ENCODE measurements around the gene FRA10AC1. TPM values are rescaled to one million over a fixed set of nuclear protein-coding genes. Genes with fewer than 3 reads are reported as not detected.
"Not testable (repeated sequence)": the region's sequence is repeated elsewhere in the genome, so short reads cannot be mapped to it uniquely, and the experiment has no call there.

Gene FRA10AC1
- total RNA-seq, 1 experiment from 2014 or later, result 27.6 TPM

- Histone ChIP-seq H3K4me2 (ENCODE audit: low read depth, low read length, poor library complexity, severe bottlenecking) (no peak overlapping the region), H3K9me2 (replicated peaks; ENCODE audit: insufficient read depth, low read length) (no peaks in the 10 kb centered on the region), H3K9me3 (ENCODE audit: low read length) (no peaks in the 10 kb centered on the region), H3K36me3 (ENCODE audit: insufficient read depth, low read length) (peaks cover 6% of the 10 kb centered on the region; the same call in 1 of the 2 replicates), H4K20me1 (ENCODE audit: insufficient read depth, low read depth, low read length) (no peaks in the 10 kb centered on the region), H2AFZ (ENCODE audit: low read length) (no peak overlapping the region), H3K4me1 (ENCODE audit: low read length) (peaks cover 18% of the 10 kb centered on the region), H3K27ac (ENCODE audit: low read length) (no peak overlapping the region), H3K27me3 (ENCODE audit: low read length) (no peaks in the 10 kb centered on the region), H3K9ac (ENCODE audit: low read length) (no peak overlapping the region), H3K79me2 (ENCODE audit: low read length) (peaks cover 36% of the 10 kb centered on the region), H3K4me3 (ENCODE audit: low read length) (no peak overlapping the region)
- DNase-seq, result no peak
These were observed 5.2 kb downstream of the FRA10AC1 start for GRCh38 chr10:93697207-93697606.

DNA sequence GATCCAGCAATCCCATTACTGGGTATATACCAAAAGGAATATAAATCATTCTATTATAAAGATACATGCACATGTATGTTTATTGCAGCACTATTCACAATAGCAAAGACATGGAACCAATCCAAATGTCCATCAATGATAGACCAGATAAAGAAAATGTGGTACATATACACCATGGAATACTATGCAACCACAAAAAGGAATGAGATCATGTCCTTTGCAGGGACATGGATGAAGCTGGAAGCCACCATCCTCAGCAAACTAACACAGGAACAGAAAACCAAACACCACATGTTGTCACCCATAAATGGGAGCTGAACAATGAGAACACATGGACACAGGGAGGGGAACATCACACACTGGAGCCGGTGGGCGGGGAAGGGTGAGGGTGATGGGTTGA, 5.8 kb downstream of the FRA10AC1 start:
- H3K36me3 ChIP-seq (ENCODE audit: insufficient read depth, low read length); H3K4me3 ChIP-seq (ENCODE audit: low read length); H3K27me3 ChIP-seq (ENCODE audit: low read length); H3K4me2 ChIP-seq (ENCODE audit: low read depth, low read length, poor library complexity, severe bottlenecking); DNase-seq; H3K27ac ChIP-seq (ENCODE audit: low read length); H4K20me1 ChIP-seq (ENCODE audit: insufficient read depth, low read depth, low read length); H3K9me3 ChIP-seq (ENCODE audit: low read length); H2AFZ ChIP-seq (ENCODE audit: low read length); H3K9me2 ChIP-seq (replicated peaks; ENCODE audit: insufficient read depth, low read length); H3K9ac ChIP-seq (ENCODE audit: low read length): not testable (repeated sequence)
- Histone ChIP-seq H3K79me2 (ENCODE audit: low read length) (peaks cover 31% of the 10 kb centered on the region), H3K4me1 (ENCODE audit: low read length) (peaks cover 17% of the 10 kb centered on the region)

- Histone ChIP-seq H3K4me2 (ENCODE audit: low read depth, low read length, poor library complexity, severe bottlenecking) (no peak overlapping the region), H3K27ac (ENCODE audit: low read length) (no peak overlapping the region), H3K9me3 (ENCODE audit: low read length) (no peaks in the 10 kb centered on the region), H3K27me3 (ENCODE audit: low read length) (no peaks in the 10 kb centered on the region), H4K20me1 (ENCODE audit: insufficient read depth, low read depth, low read length) (no peaks in the 10 kb centered on the region), H3K9ac (ENCODE audit: low read length) (no peak overlapping the region), H3K36me3 (ENCODE audit: insufficient read depth, low read length) (peaks cover 6% of the 10 kb centered on the region; the same call in 1 of the 2 replicates), H3K79me2 (ENCODE audit: low read length) (peaks cover 23% of the 10 kb centered on the region; the same call in 1 of the 2 replicates), H3K4me1 (ENCODE audit: low read length) (peaks cover 8% of the 10 kb centered on the region), H3K4me3 (ENCODE audit: low read length) (no peak overlapping the region), H3K9me2 (replicated peaks; ENCODE audit: insufficient read depth, low read length) (no peaks in the 10 kb centered on the region), H2AFZ (ENCODE audit: low read length) (no peak overlapping the region)
- DNase-seq, result no peak
These were observed 6.7 kb downstream of the FRA10AC1 start for GRCh38 chr10:93695740-93696139.

- Histone ChIP-seq H3K79me2 (ENCODE audit: low read length) (no peaks in the 10 kb centered on the region), H2AFZ (ENCODE audit: low read length) (no peak overlapping the region), H3K27me3 (ENCODE audit: low read length) (no peaks in the 10 kb centered on the region), H3K36me3 (ENCODE audit: insufficient read depth, low read length) (peaks cover 11% of the 10 kb centered on the region; the same call in 1 of the 2 replicates), H3K4me3 (ENCODE audit: low read length) (no peak overlapping the region), H3K9me2 (replicated peaks; ENCODE audit: insufficient read depth, low read length) (no peaks in the 10 kb centered on the region), H4K20me1 (ENCODE audit: insufficient read depth, low read depth, low read length) (no peaks in the 10 kb centered on the region), H3K4me1 (ENCODE audit: low read length) (peaks cover 16% of the 10 kb centered on the region), H3K9me3 (ENCODE audit: low read length) (no peaks in the 10 kb centered on the region), H3K9ac (ENCODE audit: low read length) (no peak overlapping the region), H3K27ac (ENCODE audit: low read length) (peak overlapping the region; percentile 34; the same call in 1 of the 2 replicates), H3K4me2 (ENCODE audit: low read depth, low read length, poor library complexity, severe bottlenecking) (peak overlapping the region; percentile 26)
- DNase-seq, result peak; percentile 49
These were observed 14.7 kb downstream of the FRA10AC1 start for GRCh38 chr10:93687737-93688136.

DNA sequence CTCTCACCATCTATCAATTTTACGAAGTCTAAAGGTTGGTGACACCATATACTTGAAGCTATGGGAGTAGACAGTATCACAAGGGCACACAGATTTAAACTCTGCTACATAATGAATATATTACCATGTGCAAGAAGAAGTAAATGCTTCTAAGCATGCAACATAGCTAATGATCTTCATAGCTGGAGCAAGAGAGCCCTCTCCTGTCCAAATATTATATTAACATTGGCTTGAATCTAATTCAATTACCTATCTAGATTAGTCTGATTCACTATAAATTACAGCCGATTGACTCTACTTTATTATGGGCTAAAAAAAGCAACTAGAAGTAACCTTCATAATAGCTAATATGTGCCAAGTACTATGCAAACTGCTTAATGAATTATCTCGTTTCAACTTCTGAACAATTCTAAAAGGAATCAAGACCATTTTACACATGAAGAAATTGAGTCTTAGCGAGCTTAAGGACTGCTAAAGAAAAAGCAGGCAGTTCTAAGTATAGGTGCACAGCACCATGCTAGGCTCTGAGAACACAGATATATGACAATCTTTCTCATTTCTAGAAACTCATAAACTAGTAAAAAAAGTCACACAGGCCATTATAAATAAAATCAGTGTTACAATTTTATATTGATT, 21.9 kb downstream of the FRA10AC1 start:
- Histone ChIP-seq H3K27ac (ENCODE audit: low read length) (no peak overlapping the region), H3K4me2 (ENCODE audit: low read depth, low read length, poor library complexity, severe bottlenecking) (no peak overlapping the region), H3K9me2 (replicated peaks; ENCODE audit: insufficient read depth, low read length) (no peaks in the 10 kb centered on the region), H3K27me3 (ENCODE audit: low read length) (no peaks in the 10 kb centered on the region), H3K9me3 (ENCODE audit: low read length) (no peaks in the 10 kb centered on the region), H3K4me3 (ENCODE audit: low read length) (no peak overlapping the region), H4K20me1 (ENCODE audit: insufficient read depth, low read depth, low read length) (no peaks in the 10 kb centered on the region), H3K79me2 (ENCODE audit: low read length) (no peaks in the 10 kb centered on the region; the same call in 1 of the 2 replicates), H2AFZ (ENCODE audit: low read length) (no peak overlapping the region), H3K36me3 (ENCODE audit: insufficient read depth, low read length) (peaks cover 8% of the 10 kb centered on the region; the same call in 1 of the 2 replicates), H3K9ac (ENCODE audit: low read length) (no peak overlapping the region), H3K4me1 (ENCODE audit: low read length) (no peaks in the 10 kb centered on the region)
- DNase-seq, result peak; percentile 78

DNA sequence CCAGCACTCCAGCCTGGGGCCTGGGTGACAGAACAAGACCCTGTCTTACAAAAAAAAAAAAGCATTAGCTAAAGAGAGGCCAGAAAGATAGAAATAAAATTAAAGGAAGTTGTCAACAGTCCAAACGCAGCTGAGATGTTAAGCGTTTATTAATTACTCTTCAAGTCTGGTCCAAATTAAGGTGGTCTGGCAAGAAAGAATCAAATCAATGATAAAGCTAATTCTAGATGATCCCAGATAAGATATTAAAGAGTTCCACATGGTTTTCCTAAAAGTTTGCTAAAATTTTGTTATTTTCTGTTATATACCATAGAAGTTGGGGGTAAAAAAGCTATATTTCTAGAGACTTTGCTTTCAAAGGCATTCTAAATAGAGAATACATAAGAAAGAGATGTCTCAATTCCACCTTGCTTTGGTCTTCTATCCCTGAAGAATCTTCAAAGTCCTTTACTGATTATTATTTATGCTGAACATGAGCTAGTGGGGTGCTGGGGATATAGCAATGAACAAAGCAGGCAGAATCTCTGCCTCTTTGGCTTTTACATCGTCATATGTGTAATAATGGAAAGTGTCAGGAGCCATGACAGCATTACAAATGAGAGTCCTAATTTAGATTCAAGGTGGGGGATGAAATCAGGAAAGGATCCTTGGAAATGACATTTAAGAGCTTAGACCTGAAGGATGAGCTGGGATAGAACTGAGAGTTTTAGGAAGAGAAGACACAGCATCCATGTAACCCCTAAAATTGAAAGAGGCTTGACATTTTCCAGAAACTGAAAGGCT, 23.4 kb downstream of the FRA10AC1 start:
- no peaks in the 10 kb centered on the region for H3K4me1 ChIP-seq (ENCODE audit: low read length)
- no peaks in the 10 kb centered on the region for H4K20me1 ChIP-seq (ENCODE audit: insufficient read depth, low read depth, low read length)
- H3K79me2 ChIP-seq (ENCODE audit: low read length), result no peaks in the 10 kb centered on the region; the same call in 1 of the 2 replicates
- peaks cover 8% of the 10 kb centered on the region; the same call in 1 of the 2 replicates for H3K36me3 ChIP-seq (ENCODE audit: insufficient read depth, low read length)
- H3K4me3 ChIP-seq (ENCODE audit: low read length), result no peak overlapping the region
- H3K27me3 ChIP-seq (ENCODE audit: low read length), result no peaks in the 10 kb centered on the region
- no peak overlapping the region for H2AFZ ChIP-seq (ENCODE audit: low read length)
- H3K9me3 ChIP-seq (ENCODE audit: low read length), result no peaks in the 10 kb centered on the region
- no peak for DNase-seq
- no peak overlapping the region for H3K9ac ChIP-seq (ENCODE audit: low read length)
- H3K9me2 ChIP-seq (replicated peaks; ENCODE audit: insufficient read depth, low read length), result no peaks in the 10 kb centered on the region
- no peak overlapping the region for H3K4me2 ChIP-seq (ENCODE audit: low read depth, low read length, poor library complexity, severe bottlenecking)
- H3K27ac ChIP-seq (ENCODE audit: low read length), result no peak overlapping the region

DNA sequence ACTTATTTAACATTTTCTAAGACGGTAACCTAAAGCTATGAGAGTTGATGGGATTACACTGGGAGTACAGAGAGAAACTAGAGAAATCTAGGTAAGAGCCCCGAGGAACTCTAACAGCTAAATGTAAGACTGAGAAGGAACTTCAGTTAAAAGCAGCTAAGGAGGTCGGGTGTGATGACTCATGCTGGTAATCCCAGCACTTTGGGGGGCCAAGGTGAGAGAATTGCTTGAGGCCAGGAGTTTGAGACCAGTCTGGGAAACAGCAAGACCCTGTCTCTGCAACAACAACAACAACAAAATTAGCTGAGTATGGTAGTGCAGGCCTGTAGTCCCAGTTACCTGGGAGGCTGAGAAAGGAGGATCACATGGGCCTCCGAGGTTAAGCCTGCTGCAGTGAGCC, 24.0 kb downstream of the FRA10AC1 start:
- H3K79me2 ChIP-seq (ENCODE audit: low read length), result no peaks in the 10 kb centered on the region; the same call in 1 of the 2 replicates
- H4K20me1 ChIP-seq (ENCODE audit: insufficient read depth, low read depth, low read length), result no peaks in the 10 kb centered on the region
- no peak overlapping the region for H3K4me2 ChIP-seq (ENCODE audit: low read depth, low read length, poor library complexity, severe bottlenecking)
- no peaks in the 10 kb centered on the region for H3K4me1 ChIP-seq (ENCODE audit: low read length)
- no peak overlapping the region for H3K27ac ChIP-seq (ENCODE audit: low read length)
- no peaks in the 10 kb centered on the region for H3K9me2 ChIP-seq (replicated peaks; ENCODE audit: insufficient read depth, low read length)
- peaks cover 8% of the 10 kb centered on the region; the same call in 1 of the 2 replicates for H3K36me3 ChIP-seq (ENCODE audit: insufficient read depth, low read length)
- no peaks in the 10 kb centered on the region for H3K27me3 ChIP-seq (ENCODE audit: low read length)
- no peak overlapping the region for H3K4me3 ChIP-seq (ENCODE audit: low read length)
- no peaks in the 10 kb centered on the region for H3K9me3 ChIP-seq (ENCODE audit: low read length)
- H3K9ac ChIP-seq (ENCODE audit: low read length), result no peak overlapping the region
- H2AFZ ChIP-seq (ENCODE audit: low read length), result no peak overlapping the region
- no peak for DNase-seq

- H3K4me1 ChIP-seq (ENCODE audit: low read length), result no peaks in the 10 kb centered on the region
- H3K27ac ChIP-seq (ENCODE audit: low read length), result no peak overlapping the region
- no peaks in the 10 kb centered on the region for H3K79me2 ChIP-seq (ENCODE audit: low read length)
- no peaks in the 10 kb centered on the region for H3K27me3 ChIP-seq (ENCODE audit: low read length)
- DNase-seq, result no peak
- no peaks in the 10 kb centered on the region for H3K9me3 ChIP-seq (ENCODE audit: low read length)
- peaks cover 3% of the 10 kb centered on the region; the same call in 1 of the 2 replicates for H3K36me3 ChIP-seq (ENCODE audit: insufficient read depth, low read length)
- no peak overlapping the region for H3K9ac ChIP-seq (ENCODE audit: low read length)
- H3K9me2 ChIP-seq (replicated peaks; ENCODE audit: insufficient read depth, low read length), result no peaks in the 10 kb centered on the region
- no peak overlapping the region for H3K4me3 ChIP-seq (ENCODE audit: low read length)
- no peak overlapping the region for H3K4me2 ChIP-seq (ENCODE audit: low read depth, low read length, poor library complexity, severe bottlenecking)
- no peaks in the 10 kb centered on the region for H4K20me1 ChIP-seq (ENCODE audit: insufficient read depth, low read depth, low read length)
- no peak overlapping the region for H2AFZ ChIP-seq (ENCODE audit: low read length)
These were observed 28.6 kb downstream of the FRA10AC1 start for GRCh38 chr10:93673791-93674190.
